B cell (primary cell): ENCODE measurements around the gene ATG4B. TPM values are rescaled to one million over a fixed set of nuclear protein-coding genes. Genes with fewer than 3 reads are reported as not detected.

Experiments used
- ATAC-seq: fragments of 200-7000 bp; cut with Tn5 transposase; one replicate; pipeline ENCODE4 v1.10.0; 2021; ENCODE audit warnings: low read depth, mild to moderate bottlenecking, moderate number of reproducible peaks, moderate library complexity
- CTCF ChIA-PET: fragments of 350-600 bp; sonication (Branson Sonifier 250); formaldehyde crosslinking; loops from one replicate; lab custom pipeline; 2021; ENCODE audit warnings: antibody characterized with exemption, inconsistent platforms; lab: Charles Lee
- POLR2A ChIA-PET: fragments of 350-600 bp; sonication (Branson Sonifier 250); formaldehyde crosslinking; loops from one replicate; lab custom pipeline; 2021; ENCODE audit warnings: antibody characterized with exemption; lab: Charles Lee
- DNase-seq: peaks from one replicate; pipeline ENCODE4 v3.0.0; 2013
- H2AFZ ChIP-seq: 2 replicates; pipeline ENCODE4 v1.6.1; 2012; ENCODE audit warnings: mild to moderate bottlenecking, low read depth, low read length; ENCODE audit not compliant: insufficient read depth, poor library complexity, severe bottlenecking
- H3K27ac ChIP-seq, 2 donors: 1 replicate in 1 of 2; 2 replicates in 1 of 2; pipeline ENCODE4 v1.5.1; 2012 to 2013; ENCODE audit warnings: low read length in 2 of 2, mild to moderate bottlenecking in 2 of 2, moderate library complexity in 1 of 2
- H3K27me3 ChIP-seq, 4 experiments: fragments of 200-600 bp in 1 of 4; sonication (generic) in 1 of 4; replicated peaks in 1 of 4; 1 replicate in 2 of 4; 2 replicates in 2 of 4; pipeline versions ENCODE4 v1.6.1 to v1.7.0; 2013 to 2016; ENCODE audit warnings: low read length in 3 of 4, mild to moderate bottlenecking in 2 of 4, mixed read lengths in 1 of 4, moderate library complexity in 1 of 4; ENCODE audit not compliant: insufficient read depth in 4 of 4, control insufficient read depth in 3 of 4; ENCODE audit errors: control extremely low read depth in 1 of 4
- H3K36me3 ChIP-seq, 2 experiments: replicated peaks in 1 of 2; 1 replicate in 1 of 2; 2 replicates in 1 of 2; pipeline versions ENCODE4 v1.6.1 to v1.7.1; 2013; ENCODE audit warnings: low read length in 1 of 2; ENCODE audit not compliant: insufficient read depth in 2 of 2, control insufficient read depth in 1 of 2; ENCODE audit errors: control extremely low read depth in 1 of 2, extremely low read depth in 1 of 2
- H3K4me1 ChIP-seq, 2 donors: fragments of 200-600 bp in 1 of 2; sonication (generic) in 1 of 2; 1 replicate in 1 of 2; 2 replicates in 1 of 2; pipeline versions ENCODE4 v1.5.1 to v1.6.1; 2013 to 2017; ENCODE audit warnings: low read length in 2 of 2; ENCODE audit not compliant: control insufficient read depth in 2 of 2, insufficient read depth in 2 of 2
- H3K4me2 ChIP-seq: replicated peaks from 2 replicates; pipeline ENCODE3; 2012; ENCODE audit warnings: mild to moderate bottlenecking, low read depth, low read length; ENCODE audit not compliant: poor library complexity, severe bottlenecking
- H3K4me3 ChIP-seq, 5 experiments: fragments of 200-600 bp in 1 of 5; sonication (generic) in 1 of 5; 1 replicate in 3 of 5; 2 replicates in 2 of 5; pipeline versions ENCODE4 v1.5.1 to v1.7.0; 2011 to 2016; ENCODE audit warnings: low read length in 4 of 5, mild to moderate bottlenecking in 4 of 5, low read depth in 2 of 5, control low read depth in 1 of 5, moderate library complexity in 1 of 5; ENCODE audit not compliant: insufficient read depth in 1 of 5; ENCODE audit errors: control extremely low read depth in 1 of 5, extremely low read depth in 1 of 5
- H3K79me2 ChIP-seq: fragments of 200-600 bp; sonication (generic); one replicate; pipeline ENCODE4 v1.6.0; 2016; ENCODE audit warnings: low read length; ENCODE audit not compliant: control insufficient read depth, insufficient read depth
- H3K9ac ChIP-seq: fragments of 200-600 bp; sonication (generic); 2 replicates; pipeline ENCODE4 v1.6.1; 2017; ENCODE audit warnings: mild to moderate bottlenecking, low read length, moderate library complexity
- H3K9me3 ChIP-seq, 3 donors: one replicate each; pipeline versions ENCODE4 v1.6.1 to v1.7.1; 2013; ENCODE audit warnings: low read length in 2 of 3; ENCODE audit not compliant: control insufficient read depth in 2 of 3, insufficient read depth in 1 of 3; ENCODE audit errors: control extremely low read depth in 1 of 3
- H4K20me1 ChIP-seq: 2 replicates; pipeline ENCODE4 v1.6.0; 2012; ENCODE audit warnings: mild to moderate bottlenecking, low read length; ENCODE audit not compliant: insufficient read depth, control insufficient read depth, poor library complexity, severe bottlenecking
- H3K27ac Mint-ChIP-seq: one replicate; pipeline ENCODE4 v1.8.0; 2021; ENCODE audit warnings: mixed read lengths
- H3K27me3 Mint-ChIP-seq: one replicate; pipeline ENCODE4 v1.8.0; 2021; ENCODE audit warnings: mixed read lengths
- H3K4me1 Mint-ChIP-seq: one replicate; pipeline ENCODE4 v1.8.0; 2021; ENCODE audit warnings: mixed read lengths
- H3K4me3 Mint-ChIP-seq: one replicate; pipeline ENCODE4 v1.8.0; 2021; ENCODE audit warnings: mixed read lengths
- H3K9me3 Mint-ChIP-seq: one replicate; pipeline ENCODE4 v1.8.0; 2022; ENCODE audit warnings: mixed read lengths; ENCODE audit not compliant: insufficient read depth
- CTCF ChIP-seq: fragments of 200-600 bp; IDR thresholded peaks from one replicate; pipeline ENCODE4 v1.8.0; 2022; ENCODE audit warnings: antibody characterized with exemption, mild to moderate bottlenecking
- EZH2 ChIP-seq: IDR thresholded peaks from 2 replicates; pipeline ENCODE4 v1.6.1; 2012; ENCODE audit warnings: borderline replicate concordance, low read depth, mild to moderate bottlenecking, moderate library complexity, low read length; ENCODE audit not compliant: insufficient read depth, poor library complexity, severe bottlenecking
- WGBS: methylation state at CpG from one replicate; pipeline ENCODE4 v1.1.5; 2013; ENCODE audit warnings: missing lambda C conversion rate; ENCODE audit not compliant: insufficient coverage; 5-methylcytosine and 5-hydroxymethylcytosine counted together
- intact Hi-C: fragments of 100-400 bp; cut with micrococcal nuclease; formaldehyde crosslinking; loops from one replicate; pipeline ENCODE4 v1.10.0; 2022
- polyA plus RNA-seq: library from polyadenylated mRNA; depleted of rRNA; stranded (reverse); fragments of >200 nt; gene quantifications from 2 replicates; pipeline ENCODE4 v1.2.3, GENCODE V29; 2012
- total RNA-seq, 2 donors: library from RNA; stranded (reverse); fragments of 120-200 nt in 1 of 2; gene quantifications; 1 replicate in 1 of 2; 2 replicates in 1 of 2; pipeline versions ENCODE4 v1.2.3 to v1.2.4, GENCODE V29; 2013 to 2022

ATG4B gene
- total and polyA plus RNA-seq, 2 donors (not counting 1 experiment from before 2014, with no cell fraction given) = 130 TPM

GRCh38 chr2:241607162-241607885, 30.2 kb upstream of the ATG4B start:
- peaks cover 0 to 17% of the 10 kb centered on the region in 2 experiments for H3K36me3 ChIP-seq

More at GRCh38 chr2:241607162-241607885, 30.2 kb upstream of the ATG4B start:
- Histone ChIP-seq H4K20me1 (peaks cover 21% of the 10 kb centered on the region), H2AFZ (no peak overlapping the region), H3K4me3 (no peak overlapping the region), H3K27me3 (no peaks in the 10 kb centered on the region), H3K79me2 (peaks cover 27% of the 10 kb centered on the region), H3K9me3 (no peaks in the 10 kb centered on the region), H3K9ac (no peak overlapping the region), H3K27ac (no peak overlapping the region), H3K4me2 (no peak overlapping the region), H3K4me1 (peaks cover 8 to 16% of the 10 kb centered on the region in 2 donors)
- WGBS = 98% methylated on average over 27 of the region's 27 CpGs
- intact Hi-C loops = no loop called here
- POLR2A ChIA-PET = no interaction called here
- Mint-ChIP-seq H3K4me1 (peaks cover 18% of the 10 kb centered on the region), H3K27ac (no peak overlapping the region), H3K4me3 (no peak overlapping the region), H3K9me3 (no peaks in the 10 kb centered on the region), H3K27me3 (no peaks in the 10 kb centered on the region)
- CTCF ChIA-PET = no interaction called here
- no peak for DNase-seq
- ATAC-seq = no peak
- TF ChIP-seq EZH2 = no peak
- no peak for TF ChIP-seq CTCF
